RWPE1 (cell line): ENCODE data around the gene HOXB4.

Source experiments
- CTCF ChIA-PET: fragments of 350-600 bp; sonication (Branson Sonifier 250); formaldehyde crosslinking; extraction: SDS; loops from one replicate; lab custom pipeline; 2021; lab: Yijun Ruan, JAX
- POLR2A ChIA-PET: fragments of 400-600 bp; formaldehyde crosslinking; extraction: SDS; loops from one replicate; lab custom pipeline; 2020; ENCODE audit warnings: antibody characterized with exemption; ENCODE audit not compliant: low non-redundant PET; lab: Yijun Ruan, JAX
- DNase-seq: peaks from one replicate; pipeline ENCODE4 v3.0.0; 2012; ENCODE audit warnings: low spot score
- H3K27ac ChIP-seq: fragments of 450-650 bp; 2 replicates; pipeline ENCODE4 v1.5.1; 2017
- CTCF ChIP-seq: fragments of 450-650 bp; conservative IDR thresholded peaks from 2 replicates; pipeline ENCODE4 v1.5.1; 2017; ENCODE audit warnings: low read depth, mild to moderate bottlenecking

HOXB4 gene

GRCh38 chr17:48549281-48549630 is 28.9 kb downstream of the HOXB4 start:
- ChIA-PET CTCF (interaction anchor here (1.1 kb wide), 1 partner anchor 57 kb away, joined by 4 read pairs; no protein-coding TSS in a partner anchor), POLR2A (no interaction called here)
- no peak for TF ChIP-seq CTCF
- H3K27ac ChIP-seq, result no peak overlapping the region
- no peak for DNase-seq

- POLR2A ChIA-PET, result no interaction called here
- CTCF ChIA-PET, result interaction anchor here (1.1 kb wide), 1 partner anchor 56 kb away, joined by 4 read pairs; no protein-coding TSS in a partner anchor
- no peak for TF ChIP-seq CTCF
- H3K27ac ChIP-seq, result no peak overlapping the region
- DNase-seq, result no peak
Observed at GRCh38 chr17:48548523-48549280, 29.4 kb downstream of the HOXB4 start.

GRCh38 chr17:48547808-48548522 is 30.2 kb downstream of the HOXB4 start:
- CTCF ChIA-PET, result no interaction called here
- no peak overlapping the region for H3K27ac ChIP-seq
- no peak for DNase-seq
- TF ChIP-seq CTCF, result no peak
- POLR2A ChIA-PET, result no interaction called here

GRCh38 chr17:48546924-48547807 is 31.0 kb downstream of the HOXB4 start:
- no peak for DNase-seq
- CTCF ChIA-PET, result interaction anchor here (0.6 to 1.0 kb wide), 3 partner anchors 41 to 284 kb away, joined by 3 read pairs; no protein-coding TSS in a partner anchor
- POLR2A ChIA-PET, result no interaction called here
- TF ChIP-seq CTCF, result no peak
- H3K27ac ChIP-seq, result peak overlapping the region; percentile 0; the same call in 1 of the 2 replicates

- no peak for DNase-seq
- POLR2A ChIA-PET, result no interaction called here
- CTCF ChIA-PET, result interaction anchor here (1.0 kb wide), 1 partner anchor 197 kb away, joined by 3 read pairs; no protein-coding TSS in a partner anchor
- peak overlapping the region; percentile 0; the same call in 1 of the 2 replicates for H3K27ac ChIP-seq
- no peak for TF ChIP-seq CTCF
Observed at GRCh38 chr17:48546137-48546923, 31.8 kb downstream of the HOXB4 start.
